GM12872 (cell line): ENCODE data around the gene SLBP.

ENCODE experiments used
- TF ChIP-seq, protein P1 (sequence below): IDR thresholded peaks from 3 replicates; pipeline ENCODE4 v1.5.1; 2011; ENCODE audit warnings: low read depth, mild to moderate bottlenecking, low read length, moderate library complexity; ENCODE audit not compliant: insufficient read depth

SLBP gene

DNA sequence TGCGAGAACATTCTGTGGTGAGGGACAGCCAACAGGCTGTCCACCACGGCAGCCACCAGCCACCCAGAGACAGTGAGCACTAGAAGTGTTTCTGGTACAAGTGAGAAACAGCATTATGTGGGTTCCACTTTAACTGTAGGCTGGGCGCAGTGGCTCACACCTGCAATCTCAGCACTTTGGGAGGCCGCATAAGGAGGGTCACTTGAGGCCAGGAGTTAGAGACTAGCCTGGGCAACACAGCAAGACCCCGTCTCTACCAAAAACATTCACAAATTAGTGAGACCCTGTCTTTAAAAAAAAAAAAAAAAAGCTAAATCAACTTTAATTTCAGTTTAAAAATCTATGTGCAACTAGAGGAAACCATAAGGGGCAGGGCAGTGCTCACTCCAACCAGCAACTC, 48.6 kb downstream of the SLBP start:
- TF ChIP-seq, protein P1, sequence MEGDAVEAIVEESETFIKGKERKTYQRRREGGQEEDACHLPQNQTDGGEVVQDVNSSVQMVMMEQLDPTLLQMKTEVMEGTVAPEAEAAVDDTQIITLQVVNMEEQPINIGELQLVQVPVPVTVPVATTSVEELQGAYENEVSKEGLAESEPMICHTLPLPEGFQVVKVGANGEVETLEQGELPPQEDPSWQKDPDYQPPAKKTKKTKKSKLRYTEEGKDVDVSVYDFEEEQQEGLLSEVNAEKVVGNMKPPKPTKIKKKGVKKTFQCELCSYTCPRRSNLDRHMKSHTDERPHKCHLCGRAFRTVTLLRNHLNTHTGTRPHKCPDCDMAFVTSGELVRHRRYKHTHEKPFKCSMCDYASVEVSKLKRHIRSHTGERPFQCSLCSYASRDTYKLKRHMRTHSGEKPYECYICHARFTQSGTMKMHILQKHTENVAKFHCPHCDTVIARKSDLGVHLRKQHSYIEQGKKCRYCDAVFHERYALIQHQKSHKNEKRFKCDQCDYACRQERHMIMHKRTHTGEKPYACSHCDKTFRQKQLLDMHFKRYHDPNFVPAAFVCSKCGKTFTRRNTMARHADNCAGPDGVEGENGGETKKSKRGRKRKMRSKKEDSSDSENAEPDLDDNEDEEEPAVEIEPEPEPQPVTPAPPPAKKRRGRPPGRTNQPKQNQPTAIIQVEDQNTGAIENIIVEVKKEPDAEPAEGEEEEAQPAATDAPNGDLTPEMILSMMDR = no peak

DNA sequence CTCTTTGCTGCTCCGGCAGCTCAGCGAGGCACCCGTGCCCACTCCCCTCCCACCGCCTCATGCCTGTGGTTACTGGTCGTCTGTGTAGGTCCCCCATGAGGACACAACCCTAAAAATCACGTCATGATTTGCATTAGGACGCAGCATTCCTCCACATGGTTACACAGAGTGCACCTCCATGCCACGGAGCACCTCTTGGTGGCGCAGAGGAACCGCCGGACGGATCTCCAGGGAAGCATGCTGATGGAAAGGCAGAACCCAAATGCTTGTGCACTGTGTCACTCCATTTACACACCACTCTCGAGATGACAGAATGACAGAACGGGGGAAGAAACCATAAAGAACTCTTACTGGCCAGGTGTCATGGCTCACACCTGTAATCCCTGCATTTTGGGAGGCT, 50.4 kb downstream of the SLBP start:
- TF ChIP-seq, protein P1 = no peak

DNA sequence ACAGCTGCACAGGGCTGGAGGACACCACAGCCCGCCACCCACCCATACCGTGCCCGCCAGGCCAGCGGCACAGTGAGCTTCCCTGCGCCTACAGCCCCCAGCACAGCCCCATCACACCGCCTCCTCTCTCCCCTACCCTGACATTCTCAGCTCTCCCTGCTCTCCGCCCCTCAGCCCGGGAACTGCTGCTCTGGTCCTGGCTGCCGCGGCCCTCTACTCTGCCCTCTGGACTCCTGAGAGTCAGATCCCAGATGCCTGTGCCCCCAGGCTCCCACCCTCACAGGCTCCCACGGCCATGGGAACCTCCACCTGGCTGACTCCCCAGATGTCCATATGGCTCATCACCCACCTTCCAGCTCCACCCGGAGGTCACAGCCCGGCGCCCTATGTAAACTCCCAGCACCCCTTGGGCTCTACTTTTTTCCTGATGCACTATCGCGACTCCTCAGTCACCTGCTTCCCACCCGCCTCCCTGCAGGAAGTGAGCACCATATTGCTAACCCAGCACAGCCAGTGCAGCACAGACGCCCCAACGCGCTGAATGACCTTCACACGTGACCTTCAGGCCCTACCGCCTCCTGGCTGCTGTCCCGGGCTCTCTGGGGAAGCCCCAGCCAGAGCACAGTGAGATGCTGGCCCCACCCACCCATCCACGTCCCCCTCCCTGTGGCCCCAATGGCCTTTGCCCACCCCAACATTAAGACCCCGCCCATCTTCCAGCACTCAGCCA, 51.0 kb downstream of the SLBP start:
- TF ChIP-seq, protein P1 = no peak

- TF ChIP-seq, protein P1 = no peak
Measured at GRCh38 chr4:1659104-1660043, 52.7 kb downstream of the SLBP start.

DNA sequence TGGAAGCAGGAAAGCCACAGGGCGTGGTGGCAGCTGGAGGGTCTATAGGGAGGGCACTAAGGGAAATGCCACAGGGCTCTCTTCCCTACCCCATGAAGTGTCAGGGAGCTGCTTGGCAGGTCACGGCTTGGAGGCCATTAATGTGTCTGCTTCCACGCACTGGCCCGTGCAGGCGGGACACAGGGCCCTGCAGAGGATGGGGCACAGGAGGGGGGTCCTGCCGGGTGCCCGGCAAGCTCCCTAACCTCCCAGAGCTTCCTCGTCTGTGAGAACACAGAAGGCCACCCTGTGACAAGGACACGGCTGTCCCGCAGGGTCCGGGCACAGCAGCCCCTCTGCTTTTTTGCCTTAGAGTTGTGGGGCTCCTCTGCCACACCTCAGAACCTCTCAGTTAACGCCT, 53.5 kb downstream of the SLBP start:
- TF ChIP-seq, protein P1 = no peak

GRCh38 chr4:1658146-1658545, 54.0 kb downstream of the SLBP start:
- TF ChIP-seq, protein P1 = no peak

DNA sequence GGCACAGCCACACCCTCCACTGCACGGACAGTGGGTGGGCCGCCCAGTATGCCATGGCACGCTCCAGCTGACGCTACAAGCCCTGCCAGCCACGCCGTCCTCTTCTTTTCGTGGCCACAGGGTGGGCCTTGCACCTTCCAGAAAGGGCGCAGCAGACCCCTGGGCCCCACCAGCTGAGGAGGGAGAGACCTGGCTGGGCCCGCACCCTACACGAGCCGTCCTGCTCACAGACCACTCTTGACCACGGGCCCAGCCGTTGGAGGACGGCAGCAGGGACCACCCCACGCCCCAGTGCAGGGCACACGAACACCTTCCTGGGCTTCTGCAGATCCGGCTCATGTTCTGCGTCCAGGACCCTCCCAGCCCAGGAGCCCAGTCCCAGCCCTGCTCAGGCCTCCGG, 55.1 kb downstream of the SLBP start:
- TF ChIP-seq, protein P1 = no peak
